GM19351 (cell line): ENCODE measurements around the gene KCNMA1.

Source experiments
- ATAC-seq: cut with Tn5 transposase; IDR thresholded peaks from one replicate; pipeline ENCODE4 v1.9.1; 2021; ENCODE audit warnings: mild to moderate bottlenecking, moderate library complexity; ENCODE audit not compliant: unreplicated experiment

The KCNMA1 gene

GRCh38 chr10:77077316-77077945 lies 560.2 kb downstream of the KCNMA1 start:
- ATAC-seq = no peak

- no peak for ATAC-seq
Observed at GRCh38 chr10:77075926-77076325, 561.7 kb downstream of the KCNMA1 start.

GRCh38 chr10:77074104-77074624 lies 563.4 kb downstream of the KCNMA1 start:
- ATAC-seq = no peak

- ATAC-seq = no peak
Observed at GRCh38 chr10:77073663-77073960, 564.0 kb downstream of the KCNMA1 start.

GRCh38 chr10:77072836-77073662 lies 564.6 kb downstream of the KCNMA1 start:
- no peak for ATAC-seq

GRCh38 chr10:77072361-77072835 lies 565.2 kb downstream of the KCNMA1 start:
- ATAC-seq = no peak

- no peak for ATAC-seq
Observed at GRCh38 chr10:77071956-77072355, 565.7 kb downstream of the KCNMA1 start.

GRCh38 chr10:77071001-77071511 lies 566.6 kb downstream of the KCNMA1 start:
- no peak for ATAC-seq

GRCh38 chr10:77070346-77070745 lies 567.3 kb downstream of the KCNMA1 start:
- no peak for ATAC-seq

GRCh38 chr10:77068969-77069368 lies 568.6 kb downstream of the KCNMA1 start:
- ATAC-seq = no peak

GRCh38 chr10:77068272-77068671 lies 569.3 kb downstream of the KCNMA1 start:
- no peak for ATAC-seq

- no peak for ATAC-seq
Observed at GRCh38 chr10:77062381-77062780, 575.2 kb downstream of the KCNMA1 start.

- ATAC-seq = no peak
Observed at GRCh38 chr10:77060913-77061312, 576.7 kb downstream of the KCNMA1 start.

- ATAC-seq = no peak
Observed at GRCh38 chr10:77056650-77057049, 581.0 kb downstream of the KCNMA1 start.

GRCh38 chr10:77052593-77052992 lies 585.0 kb downstream of the KCNMA1 start:
- no peak for ATAC-seq

GRCh38 chr10:77051837-77052236 lies 585.8 kb downstream of the KCNMA1 start:
- no peak for ATAC-seq

GRCh38 chr10:77049896-77050295 lies 587.7 kb downstream of the KCNMA1 start:
- ATAC-seq = no peak

- no peak for ATAC-seq
Observed at GRCh38 chr10:77049146-77049545, 588.5 kb downstream of the KCNMA1 start.

GRCh38 chr10:77045085-77045484 lies 592.5 kb downstream of the KCNMA1 start:
- ATAC-seq = no peak

GRCh38 chr10:77043420-77043763 lies 594.2 kb downstream of the KCNMA1 start:
- ATAC-seq = no peak

GRCh38 chr10:77042706-77043419 lies 594.7 kb downstream of the KCNMA1 start:
- no peak for ATAC-seq
